Neural progenitor cell (in vitro differentiated cells): Measurements from ENCODE around the gene RTN1.

Experiments
- CTCF ChIP-seq: fragments of 200-600 bp; sonication (generic); IDR thresholded peaks from 2 replicates; pipeline ENCODE4 v1.5.1; 2017; ENCODE audit warnings: antibody characterized with exemption, mild to moderate bottlenecking
- EZH2phosphoT487 ChIP-seq: fragments of 200-600 bp; sonication (generic); IDR thresholded peaks from 2 replicates; pipeline ENCODE4 v1.6.1; 2017; ENCODE audit warnings: antibody characterized with exemption

- TF ChIP-seq EZH2phosphoT487 (no peak), CTCF (no peak)
Observed at GRCh38 chr14:59832653-59833294, 37.8 kb downstream of the RTN1 start.
